GM23338 (cell line): ENCODE data around the gene USH1C. TPM values are rescaled to one million over a fixed set of nuclear protein-coding genes. Genes with fewer than 3 reads are reported as not detected.

ENCODE experiments used
- ATAC-seq: fragments of 200-7000 bp; cut with Tn5 transposase; 3 replicates; pipeline ENCODE4 v1.9.1; 2020
- DNase-seq: peaks from one replicate; pipeline ENCODE4 v3.0.0-alpha.2; 2015; ENCODE audit warnings: low spot score
- H2AFZ ChIP-seq: fragments of 200-600 bp; sonication (generic); 2 replicates; pipeline ENCODE4 v1.8.0; 2016; ENCODE audit warnings: antibody characterized with exemption, mild to moderate bottlenecking, moderate library complexity
- H3F3A ChIP-seq: fragments of 200-600 bp; sonication (generic); replicated peaks from 2 replicates; pipeline ENCODE4 v1.8.0; 2017; ENCODE audit warnings: antibody characterized with exemption, mixed run types, low read depth
- H3K27ac ChIP-seq: fragments of 200-600 bp; sonication (generic); 2 replicates; pipeline ENCODE4 v1.6.1; 2016; ENCODE audit warnings: low read depth
- H3K27me3 ChIP-seq: fragments of 200-600 bp; sonication (generic); 2 replicates; pipeline ENCODE4 v1.8.0; 2016; ENCODE audit warnings: mild to moderate bottlenecking, mixed run types, moderate library complexity; ENCODE audit not compliant: insufficient read depth
- H3K36me3 ChIP-seq: fragments of 200-600 bp; sonication (generic); 2 replicates; pipeline ENCODE4 v1.8.0; 2016; ENCODE audit warnings: mild to moderate bottlenecking; ENCODE audit not compliant: insufficient read depth
- H3K4me1 ChIP-seq: fragments of 200-600 bp; sonication (generic); 2 replicates; pipeline ENCODE4 v1.8.0; 2016; ENCODE audit warnings: mild to moderate bottlenecking, moderate library complexity; ENCODE audit not compliant: insufficient read depth
- H3K4me2 ChIP-seq: fragments of 200-600 bp; sonication (generic); 2 replicates; pipeline ENCODE4 v1.7.1; 2017; ENCODE audit warnings: mixed run types
- H3K4me3 ChIP-seq: fragments of 200-600 bp; sonication (generic); 2 replicates; pipeline ENCODE4 v1.6.1; 2016; ENCODE audit warnings: mixed run types
- H3K79me2 ChIP-seq: fragments of 200-600 bp; sonication (generic); replicated peaks from 2 replicates; pipeline ENCODE4 v1.8.0; 2017; ENCODE audit warnings: mild to moderate bottlenecking; ENCODE audit not compliant: insufficient read depth
- H3K9me2 ChIP-seq: fragments of 200-600 bp; sonication (generic); 2 replicates; pipeline ENCODE4 v1.8.0; 2017; ENCODE audit not compliant: insufficient read depth
- H4K20me1 ChIP-seq: fragments of 200-600 bp; sonication (generic); replicated peaks from 2 replicates; pipeline ENCODE4 v1.8.0; 2017; ENCODE audit warnings: mild to moderate bottlenecking; ENCODE audit not compliant: insufficient read depth
- H3K27ac Mint-ChIP-seq: 2 replicates; pipeline ENCODE4 v1.8.0; 2020; ENCODE audit warnings: inconsistent platforms, mild to moderate bottlenecking, moderate library complexity, mixed read lengths
- H3K27me3 Mint-ChIP-seq: 3 replicates; pipeline ENCODE4 v1.8.0; 2022; ENCODE audit warnings: low read depth, mild to moderate bottlenecking, moderate library complexity, mixed read lengths, inconsistent platforms; ENCODE audit not compliant: insufficient read depth, poor library complexity
- H3K36me3 Mint-ChIP-seq: 3 replicates; pipeline ENCODE4 v1.8.0; 2021; ENCODE audit warnings: low read depth, mild to moderate bottlenecking, inconsistent platforms, moderate library complexity, mixed read lengths
- H3K4me1 Mint-ChIP-seq: 3 replicates; pipeline ENCODE4 v1.8.0; 2020; ENCODE audit warnings: mild to moderate bottlenecking, inconsistent platforms, mixed read lengths
- H3K4me3 Mint-ChIP-seq: 3 replicates; pipeline ENCODE4 v1.8.0; 2021; ENCODE audit warnings: moderate library complexity, mild to moderate bottlenecking, inconsistent platforms, mixed read lengths
- H3K9me3 Mint-ChIP-seq: 3 replicates; pipeline ENCODE4 v1.8.0; 2020; ENCODE audit warnings: moderate library complexity, mild to moderate bottlenecking, inconsistent platforms, mixed read lengths
- CREB1 ChIP-seq: fragments of 250-450 bp; sonication (Bioruptor Pico); IDR thresholded peaks from 2 replicates; pipeline ENCODE4 v1.5.0; 2020; ENCODE audit warnings: low read depth, mild to moderate bottlenecking, moderate library complexity
- CTCF ChIP-seq, 2 experiments: fragments of 200-600 bp in 1 of 2; sonication (generic) in 1 of 2; conservative IDR thresholded peaks; 2 replicates each; pipeline versions ENCODE4 v1.5.1 to v1.6.1; 2016 to 2017; ENCODE audit warnings: antibody characterized with exemption in 2 of 2, low read depth in 2 of 2, mild to moderate bottlenecking in 2 of 2, moderate library complexity in 1 of 2
- ETS1 ChIP-seq: IDR thresholded peaks from 2 replicates; pipeline ENCODE4 v1.6.1; 2016; ENCODE audit warnings: antibody characterized with exemption
- EZH2 ChIP-seq: fragments of 200-600 bp; sonication (generic); IDR thresholded peaks from one replicate; pipeline ENCODE4 v1.8.0; 2017; ENCODE audit warnings: antibody characterized with exemption, mild to moderate bottlenecking, low read depth; ENCODE audit not compliant: unreplicated experiment
- EZH2phosphoT487 ChIP-seq: fragments of 200-600 bp; sonication (generic); IDR thresholded peaks from one replicate; pipeline ENCODE4 v1.8.1; 2018; ENCODE audit warnings: antibody characterized with exemption; ENCODE audit not compliant: unreplicated experiment
- JUNB ChIP-seq: IDR thresholded peaks from one replicate; pipeline ENCODE4 v1.6.1; 2016; ENCODE audit warnings: antibody characterized with exemption; ENCODE audit not compliant: unreplicated experiment
- NANOG ChIP-seq: IDR thresholded peaks from 2 replicates; pipeline ENCODE4 v1.6.1; 2016; ENCODE audit warnings: antibody characterized with exemption, borderline replicate concordance
- POLR2AphosphoS5 ChIP-seq: IDR thresholded peaks from 2 replicates; pipeline ENCODE4 v1.6.1; 2016; ENCODE audit warnings: antibody characterized with exemption, low read depth
- REST ChIP-seq: IDR thresholded peaks from one replicate; pipeline ENCODE4 v1.6.1; 2018; ENCODE audit warnings: antibody characterized with exemption; ENCODE audit not compliant: unreplicated experiment
- STAT1 ChIP-seq: IDR thresholded peaks from one replicate; pipeline ENCODE4 v1.6.1; 2016; ENCODE audit warnings: antibody characterized with exemption; ENCODE audit not compliant: unreplicated experiment
- ZNF114 ChIP-seq: fragments of 250-450 bp; sonication (Bioruptor Pico); IDR thresholded peaks from 2 replicates; pipeline ENCODE4 v1.5.0; 2020; ENCODE audit warnings: mild to moderate bottlenecking, moderate library complexity
- ZNF331 ChIP-seq: fragments of 250-450 bp; sonication (Bioruptor Pico); IDR thresholded peaks from 2 replicates; pipeline ENCODE4 v1.5.0; 2020; ENCODE audit warnings: low read depth, mild to moderate bottlenecking, moderate library complexity
- ZNF462 ChIP-seq: fragments of 250-450 bp; sonication (Bioruptor Pico); IDR thresholded peaks from 2 replicates; pipeline ENCODE4 v1.5.0; 2020; ENCODE audit warnings: mild to moderate bottlenecking, moderate library complexity
- polyA plus RNA-seq: library from polyadenylated mRNA; unstranded; fragments of >200 nt; fragmentation: Nextera tagmentation; extraction: Ambion mirVana; gene quantifications from 2 replicates; pipeline ENCODE4 v1.2.1, GENCODE V29; 2016
- total RNA-seq: library from RNA; depleted of rRNA; stranded (reverse); fragments of >200 nt; shearing (Covaris generic); gene quantifications from 2 replicates; pipeline ENCODE4 v1.2.3, GENCODE V29; 2014

USH1C gene
- total and polyA plus RNA-seq, 2 experiments from 2014 or later = 1.3 to 1.8 TPM

GRCh38 chr11:17581732-17582053, 37.5 kb upstream of the USH1C start:
- Histone ChIP-seq H4K20me1 (no peaks in the 10 kb centered on the region), H3K79me2 (no peaks in the 10 kb centered on the region), H3K27ac (no peak overlapping the region), H3K36me3 (no peaks in the 10 kb centered on the region), H3K4me3 (no peak overlapping the region), H3F3A (no peaks in the 10 kb centered on the region), H3K4me2 (no peak overlapping the region), H3K9me2 (no peaks in the 10 kb centered on the region), H2AFZ (no peak overlapping the region), H3K4me1 (no peaks in the 10 kb centered on the region), H3K27me3 (no peaks in the 10 kb centered on the region)
- DNase-seq = no peak
- Mint-ChIP-seq H3K36me3 (no peaks in the 10 kb centered on the region), H3K4me3 (no peak overlapping the region), H3K27me3 (no peaks in the 10 kb centered on the region), H3K27ac (no peak overlapping the region), H3K4me1 (peaks cover 10% of the 10 kb centered on the region), H3K9me3 (no peaks in the 10 kb centered on the region)
- TF ChIP-seq STAT1 (no peak), POLR2AphosphoS5 (no peak), JUNB (no peak), EZH2phosphoT487 (no peak), ZNF331 (CRISPR knock-in tag) (no peak), CREB1 (CRISPR knock-in tag) (no peak), REST (no peak), EZH2 (no peak), ETS1 (no peak), ZNF462 (CRISPR knock-in tag) (no peak), ZNF114 (CRISPR knock-in tag) (no peak), CTCF (conservative IDR thresholded peaks at IDR 0.05; ENCODE audit: low read depth in 2 of 2) (no peak), NANOG (no peak)
- no peak for ATAC-seq
